ENCODE data around the gene RANBP1.

RANBP1 gene

DNA sequence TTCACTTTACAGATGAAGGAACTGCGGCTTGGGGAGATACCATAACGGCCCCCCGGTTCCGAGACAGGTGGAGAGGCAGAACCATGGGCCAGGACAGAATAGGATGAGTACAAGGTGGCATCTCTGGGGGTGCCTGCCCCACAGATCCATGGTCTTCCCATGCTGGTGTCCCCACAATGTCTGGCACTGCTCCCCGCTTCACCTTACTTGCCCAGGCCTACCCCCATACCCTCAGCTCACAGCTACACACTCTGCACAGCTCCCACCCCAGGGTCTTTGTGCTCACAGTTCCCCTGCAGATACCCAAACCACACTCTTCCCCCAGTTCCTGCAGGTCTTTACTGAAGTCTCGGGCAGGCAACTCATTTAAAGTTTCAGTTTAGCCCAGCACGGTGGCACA is 47.3 kb upstream of the RANBP1 start:
- H3K4me3 ChIP-seq (ENCODE audit: low read length, poor library complexity, severe bottlenecking) = no peak overlapping the region
- no peaks in the 10 kb centered on the region for H3K79me2 ChIP-seq (ENCODE audit: insufficient read depth, low read length)
- no peak overlapping the region for H3K9ac ChIP-seq (ENCODE audit: low read depth, low read length, poor library complexity, severe bottlenecking)
- H3K4me1 ChIP-seq (ENCODE audit: insufficient read depth, low read length, poor library complexity, severe bottlenecking) = no peaks in the 10 kb centered on the region
- no peaks in the 10 kb centered on the region; the same call in 1 of the 2 replicates for H3K36me3 ChIP-seq (ENCODE audit: insufficient read depth, low read length)
- H3K27me3 ChIP-seq (ENCODE audit: insufficient read depth, low read length, poor library complexity, severe bottlenecking) = no peaks in the 10 kb centered on the region
- no peaks in the 10 kb centered on the region for H3K9me2 ChIP-seq (replicated peaks; ENCODE audit: low read depth, low read length)
- H4K20me1 ChIP-seq (ENCODE audit: insufficient read depth, low read length, poor library complexity, severe bottlenecking) = no peaks in the 10 kb centered on the region
- no peaks in the 10 kb centered on the region for H3K9me3 ChIP-seq (ENCODE audit: insufficient read depth, low read depth, low read length)
- H2AFZ ChIP-seq (ENCODE audit: low read length) = no peak overlapping the region
- H3K4me2 ChIP-seq (ENCODE audit: low read depth, low read length, poor library complexity, severe bottlenecking) = no peak overlapping the region
- TF ChIP-seq EZH2phosphoT487 (IDR thresholded peaks at IDR 0.05; ENCODE audit: borderline replicate concordance) = no peak
- TF ChIP-seq, protein P1, sequence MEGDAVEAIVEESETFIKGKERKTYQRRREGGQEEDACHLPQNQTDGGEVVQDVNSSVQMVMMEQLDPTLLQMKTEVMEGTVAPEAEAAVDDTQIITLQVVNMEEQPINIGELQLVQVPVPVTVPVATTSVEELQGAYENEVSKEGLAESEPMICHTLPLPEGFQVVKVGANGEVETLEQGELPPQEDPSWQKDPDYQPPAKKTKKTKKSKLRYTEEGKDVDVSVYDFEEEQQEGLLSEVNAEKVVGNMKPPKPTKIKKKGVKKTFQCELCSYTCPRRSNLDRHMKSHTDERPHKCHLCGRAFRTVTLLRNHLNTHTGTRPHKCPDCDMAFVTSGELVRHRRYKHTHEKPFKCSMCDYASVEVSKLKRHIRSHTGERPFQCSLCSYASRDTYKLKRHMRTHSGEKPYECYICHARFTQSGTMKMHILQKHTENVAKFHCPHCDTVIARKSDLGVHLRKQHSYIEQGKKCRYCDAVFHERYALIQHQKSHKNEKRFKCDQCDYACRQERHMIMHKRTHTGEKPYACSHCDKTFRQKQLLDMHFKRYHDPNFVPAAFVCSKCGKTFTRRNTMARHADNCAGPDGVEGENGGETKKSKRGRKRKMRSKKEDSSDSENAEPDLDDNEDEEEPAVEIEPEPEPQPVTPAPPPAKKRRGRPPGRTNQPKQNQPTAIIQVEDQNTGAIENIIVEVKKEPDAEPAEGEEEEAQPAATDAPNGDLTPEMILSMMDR (conservative IDR thresholded peaks at IDR 0.05; ENCODE audit: low read length) = no peak
- H3F3A ChIP-seq (ENCODE audit: low read depth) = no peaks in the 10 kb centered on the region

DNA sequence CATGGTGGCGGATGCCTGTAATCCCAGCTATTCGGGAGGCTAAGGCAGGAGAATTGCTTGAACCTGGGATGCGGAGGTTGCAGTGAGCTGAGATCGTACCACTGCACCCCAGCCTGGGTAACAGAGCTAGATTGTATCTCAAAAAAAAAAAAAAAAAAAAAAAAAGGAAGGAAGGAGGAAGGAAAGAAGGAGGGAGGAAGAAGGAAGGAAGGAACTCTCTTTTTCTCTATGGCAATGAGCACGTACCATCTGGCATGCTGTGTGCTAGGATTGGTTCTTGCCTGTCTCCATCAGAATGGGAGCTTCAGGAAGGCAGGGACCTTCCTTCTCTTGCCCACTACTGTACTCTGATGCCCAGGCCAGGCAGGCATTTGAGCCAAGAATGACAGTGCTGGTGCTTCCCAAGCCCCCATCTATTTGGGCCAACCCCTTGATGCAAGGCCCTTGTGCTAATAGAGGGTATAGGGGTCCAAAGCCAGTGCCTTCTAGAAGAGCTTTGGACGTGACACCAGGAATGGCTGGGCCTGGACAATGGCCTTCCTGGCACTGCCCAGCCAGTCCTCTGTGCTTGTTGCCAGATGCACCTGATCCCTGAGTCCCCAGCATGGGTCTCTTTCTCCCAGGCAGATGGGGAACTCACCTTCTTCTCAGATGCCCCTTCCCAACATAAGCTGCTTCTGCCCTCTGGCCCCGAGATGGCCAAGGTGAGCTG is 46.4 kb upstream of the RANBP1 start:
- no peaks in the 10 kb centered on the region for H4K20me1 ChIP-seq (ENCODE audit: insufficient read depth, low read length, poor library complexity, severe bottlenecking)
- no peaks in the 10 kb centered on the region for H3K9me3 ChIP-seq (ENCODE audit: insufficient read depth, low read depth, low read length)
- no peaks in the 10 kb centered on the region for H3K79me2 ChIP-seq (ENCODE audit: insufficient read depth, low read length)
- no peak overlapping the region for H3K9ac ChIP-seq (ENCODE audit: low read depth, low read length, poor library complexity, severe bottlenecking)
- H3K4me3 ChIP-seq (ENCODE audit: low read length, poor library complexity, severe bottlenecking) = no peak overlapping the region
- H3K27me3 ChIP-seq (ENCODE audit: insufficient read depth, low read length, poor library complexity, severe bottlenecking) = no peaks in the 10 kb centered on the region
- H3K4me1 ChIP-seq (ENCODE audit: insufficient read depth, low read length, poor library complexity, severe bottlenecking) = no peaks in the 10 kb centered on the region
- H3K4me2 ChIP-seq (ENCODE audit: low read depth, low read length, poor library complexity, severe bottlenecking) = no peak overlapping the region
- H3K9me2 ChIP-seq (replicated peaks; ENCODE audit: low read depth, low read length) = no peaks in the 10 kb centered on the region
- no peaks in the 10 kb centered on the region for H3F3A ChIP-seq (ENCODE audit: low read depth)
- no peak overlapping the region for H2AFZ ChIP-seq (ENCODE audit: low read length)
- H3K36me3 ChIP-seq (ENCODE audit: insufficient read depth, low read length) = no peaks in the 10 kb centered on the region
- TF ChIP-seq, protein P1 (conservative IDR thresholded peaks at IDR 0.05; ENCODE audit: low read length) = no peak
- TF ChIP-seq EZH2phosphoT487 (IDR thresholded peaks at IDR 0.05; ENCODE audit: borderline replicate concordance) = no peak

DNA sequence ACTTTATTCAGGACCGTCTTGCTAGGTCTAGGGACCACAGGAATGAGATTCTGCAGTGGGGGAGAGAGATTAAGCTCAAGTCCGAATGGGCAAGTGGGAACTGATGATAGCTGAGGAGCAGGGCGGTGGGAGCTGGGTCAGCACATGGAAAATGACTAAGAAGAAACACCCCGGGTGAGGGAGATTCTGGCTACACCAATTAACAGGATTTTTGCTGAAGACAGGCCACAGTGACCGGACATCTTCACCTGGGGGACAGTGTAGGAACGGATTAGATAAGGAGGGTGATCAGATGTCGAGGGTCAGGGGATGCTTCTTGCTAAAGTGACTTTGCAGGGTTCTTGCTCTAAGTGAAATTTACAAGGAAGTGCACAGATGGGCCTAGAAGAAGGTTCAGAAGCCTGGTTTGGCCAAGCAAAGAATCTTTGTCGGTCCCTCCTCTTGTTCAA is 44.4 kb upstream of the RANBP1 start:
- no peaks in the 10 kb centered on the region for H3K4me1 ChIP-seq (ENCODE audit: insufficient read depth, low read length, poor library complexity, severe bottlenecking)
- TF ChIP-seq, protein P1 (conservative IDR thresholded peaks at IDR 0.05; ENCODE audit: low read length) = no peak
- TF ChIP-seq EZH2phosphoT487 (IDR thresholded peaks at IDR 0.05; ENCODE audit: borderline replicate concordance) = no peak
- no peaks in the 10 kb centered on the region for H3K79me2 ChIP-seq (ENCODE audit: insufficient read depth, low read length)
- H3K4me3 ChIP-seq (ENCODE audit: low read length, poor library complexity, severe bottlenecking) = no peak overlapping the region
- no peaks in the 10 kb centered on the region; the same call in 1 of the 2 replicates for H3F3A ChIP-seq (ENCODE audit: low read depth)
- H3K9ac ChIP-seq (ENCODE audit: low read depth, low read length, poor library complexity, severe bottlenecking) = no peak overlapping the region
- no peaks in the 10 kb centered on the region for H3K36me3 ChIP-seq (ENCODE audit: insufficient read depth, low read length)
- no peaks in the 10 kb centered on the region for H3K9me2 ChIP-seq (replicated peaks; ENCODE audit: low read depth, low read length)
- no peak overlapping the region for H2AFZ ChIP-seq (ENCODE audit: low read length)
- H3K4me2 ChIP-seq (ENCODE audit: low read depth, low read length, poor library complexity, severe bottlenecking) = no peak overlapping the region
- no peaks in the 10 kb centered on the region for H4K20me1 ChIP-seq (ENCODE audit: insufficient read depth, low read length, poor library complexity, severe bottlenecking)
- H3K27me3 ChIP-seq (ENCODE audit: insufficient read depth, low read length, poor library complexity, severe bottlenecking) = no peaks in the 10 kb centered on the region
- H3K9me3 ChIP-seq (ENCODE audit: insufficient read depth, low read depth, low read length) = no peaks in the 10 kb centered on the region
